ENCODE measurements around the gene DCUN1D2. TPM values are rescaled to one million over a fixed set of nuclear protein-coding genes. Genes with fewer than 3 reads are reported as not detected.

The DCUN1D2 gene
- total and polyA plus RNA-seq, 10 donors = 6.3 to 33.1 (median 24.4) TPM

- Histone ChIP-seq H3K27ac (no peak overlapping the region), H3K36me3 (no peaks in the 10 kb centered on the region), H3K4me1 (peaks cover 0 to 21% (median 11%) of the 10 kb centered on the region in 6 donors), H3K4me3 (no peak overlapping the region), H3K27me3 (replicated peaks in 1 of 7) (no peaks in the 10 kb centered on the region), H3K9me3 (no peaks in the 10 kb centered on the region)
- TF ChIP-seq POLR2AphosphoS5 (IDR thresholded peaks at IDR 0.05) = no peak
- TF ChIP-seq CTCF (IDR thresholded peaks at IDR 0.05 in 8 of 11, conservative IDR thresholded peaks at IDR 0.05 in 3 of 11) = no peak
- TF ChIP-seq POLR2A (IDR thresholded peaks at IDR 0.05) = no peak
- 90 to 100% (median 98%) methylated on average over 1 of the region's 1 CpG for WGBS, 5 donors
- intact Hi-C loops (cut with DNase I; ENCODE audit: low total_unique reads) = no loop called here
- no peak for DNase-seq
These were observed 71.8 kb downstream of the DCUN1D2 start for GRCh38 chr13:113418722-113419049.

- no peaks in the 10 kb centered on the region for H3K36me3 ChIP-seq
- H3K4me3 ChIP-seq = no peak overlapping the region
- H3K27ac ChIP-seq = no peak overlapping the region
- 58 to 68% (median 60%) methylated on average over 16 of the region's 16 CpGs for WGBS, 5 donors
- no peaks in the 10 kb centered on the region for H3K9me3 ChIP-seq
- DNase-seq = no peak
- no peaks in the 10 kb centered on the region for H3K27me3 ChIP-seq (replicated peaks in 1 of 7)
- TF ChIP-seq POLR2AphosphoS5 (IDR thresholded peaks at IDR 0.05) (no peak), POLR2A (IDR thresholded peaks at IDR 0.05) (no peak), CTCF (IDR thresholded peaks at IDR 0.05 in 8 of 11, conservative IDR thresholded peaks at IDR 0.05 in 3 of 11) (no peak)
- H3K4me1 ChIP-seq = peaks cover 0 to 19% (median 5%) of the 10 kb centered on the region in 6 donors
- intact Hi-C loops (cut with DNase I; ENCODE audit: low total_unique reads) = no loop called here
These were observed 72.4 kb downstream of the DCUN1D2 start for GRCh38 chr13:113417836-113418721.

- H3K27ac ChIP-seq = no peak overlapping the region
- H3K4me3 ChIP-seq = no peak overlapping the region
- H3K27me3 ChIP-seq (replicated peaks in 1 of 7) = no peaks in the 10 kb centered on the region
- TF ChIP-seq POLR2A (IDR thresholded peaks at IDR 0.05) (no peak), CTCF (IDR thresholded peaks at IDR 0.05 in 8 of 11, conservative IDR thresholded peaks at IDR 0.05 in 3 of 11) (no peak), POLR2AphosphoS5 (IDR thresholded peaks at IDR 0.05) (no peak)
- H3K9me3 ChIP-seq = no peaks in the 10 kb centered on the region
- intact Hi-C loops (cut with DNase I; ENCODE audit: low total_unique reads) = no loop called here
- DNase-seq = no peak
- H3K4me1 ChIP-seq = peaks cover 0 to 11% (median 1%) of the 10 kb centered on the region in 6 donors
- H3K36me3 ChIP-seq = no peaks in the 10 kb centered on the region
- 84 to 91% (median 87%) methylated on average over 21 to 28 of the region's 28 CpGs for WGBS, 5 donors
These were observed 73.3 kb downstream of the DCUN1D2 start for GRCh38 chr13:113417008-113417751.

GRCh38 chr13:113415825-113416224 is 74.7 kb downstream of the DCUN1D2 start:
- no peak for DNase-seq
- Histone ChIP-seq H3K36me3 (no peaks in the 10 kb centered on the region), H3K9me3 (no peaks in the 10 kb centered on the region), H3K27ac (no peak overlapping the region), H3K4me3 (no peak overlapping the region), H3K4me1 (peaks cover 0 to 11% (median 1%) of the 10 kb centered on the region in 6 donors), H3K27me3 (replicated peaks in 1 of 7) (no peaks in the 10 kb centered on the region)
- intact Hi-C loops (cut with DNase I; ENCODE audit: low total_unique reads) = no loop called here
- 83 to 92% (median 90%) methylated on average over 8 of the region's 8 CpGs for WGBS, 5 donors
- TF ChIP-seq POLR2A (IDR thresholded peaks at IDR 0.05) = no peak
- TF ChIP-seq POLR2AphosphoS5 (IDR thresholded peaks at IDR 0.05) = no peak
- TF ChIP-seq CTCF (IDR thresholded peaks at IDR 0.05 in 8 of 11, conservative IDR thresholded peaks at IDR 0.05 in 3 of 11) = no peak

All from spleen (tissue), 11 donors.